Measurements from ENCODE around the gene ZMYND10. TPM values are rescaled to one million over a fixed set of nuclear protein-coding genes. Genes with fewer than 3 reads are reported as not detected.
"Not testable (repeated sequence)": the region's sequence is repeated elsewhere in the genome, so short reads cannot be mapped to it uniquely, and the experiment has no call there.

The ZMYND10 gene
- total RNA-seq, 2 experiments from 2014 or later: 5.0 to 5.1 TPM

DNA sequence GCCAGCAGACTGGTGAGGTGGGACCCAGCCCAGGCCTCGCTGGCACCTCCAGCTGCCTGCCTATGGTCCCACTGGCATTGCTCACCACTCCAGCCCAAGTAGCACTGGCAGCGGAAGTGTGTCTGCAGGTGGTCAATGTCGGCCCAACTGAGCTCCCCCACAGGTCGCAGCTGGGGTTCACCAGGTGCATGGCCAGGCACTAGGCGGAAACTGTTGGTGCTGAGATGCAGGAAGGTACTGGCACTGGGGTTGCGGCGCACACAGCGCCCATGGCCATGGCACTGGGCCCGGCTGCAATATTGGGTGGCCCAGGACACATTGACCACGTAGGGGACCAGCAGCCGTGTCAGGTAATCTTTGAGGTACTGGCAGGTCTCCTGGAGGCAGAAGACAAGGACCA lies 27.4 kb downstream of the ZMYND10 start:
- ChIA-PET CTCF (interaction anchor here (1.9 to 7.4 kb wide), 3 partner anchors 10 to 91 kb away, joined by 5 to 113 read pairs (median 5); partner anchors contain the start of genes HYAL1, HYAL3, NAA80 and TUSC2), POLR2A (interaction anchor here (1.3 to 3.3 kb wide), 4 partner anchors 10 to 19 kb away, joined by 4 to 13 read pairs (median 10); partner anchors contain the start of gene TUSC2)
- Mint-ChIP-seq H3K4me3 (no peak overlapping the region), H3K36me3 (ENCODE audit: low read depth) (peaks cover 8% of the 10 kb centered on the region), H3K4me1 (ENCODE audit: low read depth) (peaks cover 40% of the 10 kb centered on the region), H3K9me3 (ENCODE audit: insufficient read depth) (no peaks in the 10 kb centered on the region), H3K27ac (no peak overlapping the region), H3K27me3 (ENCODE audit: low read depth) (no peaks in the 10 kb centered on the region)
- ATAC-seq: no peak
- DNase-seq: no peak

DNA sequence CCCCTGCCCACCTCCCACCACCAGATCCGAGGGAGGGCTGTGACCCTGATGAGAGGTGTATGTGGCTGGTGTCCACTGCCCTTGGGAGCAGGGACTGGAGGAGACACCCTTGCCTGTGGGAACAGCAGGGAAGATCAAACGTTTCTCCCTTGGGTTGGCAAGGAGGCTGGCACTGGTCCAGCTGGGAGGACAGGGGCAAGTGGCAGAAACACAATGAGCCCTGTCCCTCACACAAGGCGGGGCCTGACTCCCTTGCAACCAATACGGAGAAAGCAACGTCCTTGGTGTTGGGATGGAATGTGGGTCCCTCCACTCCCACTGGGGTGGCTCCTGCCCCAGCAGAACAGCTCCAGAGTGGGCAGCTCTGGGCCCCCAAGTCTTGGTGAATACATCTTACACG lies 28.2 kb downstream of the ZMYND10 start:
- ChIA-PET POLR2A (interaction anchor here (1.0 to 3.3 kb wide), 3 partner anchors 11 to 20 kb away, joined by 4 to 13 read pairs (median 12); partner anchors contain the start of genes HYAL3, NAA80 and TUSC2), CTCF (interaction anchor here (1.4 kb wide), 1 partner anchor 28 kb away, joined by 3 read pairs; no protein-coding TSS in a partner anchor)
- ATAC-seq: no peak
- Mint-ChIP-seq H3K27ac (peak overlapping the region; percentile 88), H3K9me3 (ENCODE audit: insufficient read depth) (no peaks in the 10 kb centered on the region), H3K4me3 (peak overlapping the region; percentile 59), H3K36me3 (ENCODE audit: low read depth) (peaks cover 8% of the 10 kb centered on the region), H3K4me1 (ENCODE audit: low read depth) (peaks cover 35% of the 10 kb centered on the region), H3K27me3 (ENCODE audit: low read depth) (no peaks in the 10 kb centered on the region)
- no peak for DNase-seq

DNA sequence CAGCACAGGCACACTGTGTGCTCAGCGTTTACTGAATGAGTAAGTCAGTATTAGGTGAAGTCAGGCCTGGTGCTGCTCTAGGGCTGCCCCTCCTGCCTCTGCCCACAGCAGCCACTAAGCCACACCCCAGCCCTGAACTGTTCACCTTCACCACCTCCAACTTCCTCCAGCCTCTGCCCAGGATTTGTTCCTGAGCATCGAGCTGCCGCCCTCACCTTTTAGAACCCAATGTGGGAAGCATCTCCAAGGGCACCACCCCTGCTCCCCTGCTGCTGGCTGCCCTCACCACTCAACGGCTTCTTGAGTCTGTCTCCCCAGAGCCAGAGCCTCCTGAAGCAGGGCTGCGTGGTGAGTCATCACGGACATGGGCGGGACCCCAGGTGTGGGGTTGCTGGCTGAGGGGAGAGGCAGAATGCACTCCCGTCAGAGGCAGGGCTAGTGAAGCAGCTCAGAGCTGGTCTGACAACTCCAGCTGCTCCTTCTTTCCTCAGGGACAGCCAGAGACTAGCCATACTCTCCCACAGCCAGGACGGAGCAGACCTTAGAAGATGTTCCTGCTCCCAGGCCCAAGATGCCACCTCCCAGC lies 28.8 kb downstream of the ZMYND10 start:
- Mint-ChIP-seq H3K27ac (peak overlapping the region; percentile 88), H3K9me3 (ENCODE audit: insufficient read depth) (no peaks in the 10 kb centered on the region), H3K36me3 (ENCODE audit: low read depth) (peaks cover 8% of the 10 kb centered on the region), H3K4me3 (peak overlapping the region; percentile 59), H3K4me1 (ENCODE audit: low read depth) (peaks cover 33% of the 10 kb centered on the region), H3K27me3 (ENCODE audit: low read depth) (no peaks in the 10 kb centered on the region)
- peak; percentile 80 for DNase-seq
- ChIA-PET POLR2A (interaction anchor here (1.0 to 3.3 kb wide), 3 partner anchors 11 to 21 kb away, joined by 4 to 13 read pairs (median 12); partner anchors contain the start of genes HYAL3, NAA80 and TUSC2), CTCF (interaction anchor here (1.4 kb wide), 1 partner anchor 28 kb away, joined by 3 read pairs; no protein-coding TSS in a partner anchor)
- ATAC-seq: peak; percentile 63

DNA sequence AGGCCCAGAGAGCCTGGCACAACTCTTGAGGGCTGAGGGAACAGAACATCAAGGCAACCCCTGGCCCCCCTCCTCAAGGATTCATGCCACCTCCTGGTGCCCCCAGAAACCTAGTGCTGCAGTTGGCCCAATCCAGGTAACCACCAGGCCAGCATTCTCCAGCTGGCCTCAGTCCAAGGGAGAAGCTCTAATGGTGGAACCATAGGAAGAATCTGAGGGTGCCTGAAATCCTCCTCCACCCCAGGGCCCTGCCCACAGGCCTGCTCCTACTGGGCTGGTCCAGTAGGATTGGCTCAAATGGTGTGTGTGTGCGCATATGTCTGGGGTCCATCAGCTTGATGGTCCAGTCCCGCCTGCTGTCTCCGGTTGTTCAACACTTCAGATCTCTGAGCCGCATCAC lies 30.7 kb downstream of the ZMYND10 start:
- peaks cover 9% of the 10 kb centered on the region for H3K36me3 Mint-ChIP-seq (ENCODE audit: low read depth)
- ChIA-PET POLR2A (interaction anchor here (0.9 to 1.8 kb wide), 2 partner anchors 17 to 23 kb away, joined by 3 to 4 read pairs; no protein-coding TSS in a partner anchor), CTCF (interaction anchor here (1.1 to 2.0 kb wide), 4 partner anchors 9 to 120 kb away, joined by 3 to 9 read pairs (median 6); partner anchors contain the start of genes HYAL3 and NAA80)
- DNase-seq (no peak), ATAC-seq (no peak)
- no peak overlapping the region for H3K27ac Mint-ChIP-seq
- peaks cover 24% of the 10 kb centered on the region for H3K4me1 Mint-ChIP-seq (ENCODE audit: low read depth)
- no peak overlapping the region for H3K4me3 Mint-ChIP-seq
- no peaks in the 10 kb centered on the region for H3K27me3 Mint-ChIP-seq (ENCODE audit: low read depth)
- no peaks in the 10 kb centered on the region for H3K9me3 Mint-ChIP-seq (ENCODE audit: insufficient read depth)

DNA sequence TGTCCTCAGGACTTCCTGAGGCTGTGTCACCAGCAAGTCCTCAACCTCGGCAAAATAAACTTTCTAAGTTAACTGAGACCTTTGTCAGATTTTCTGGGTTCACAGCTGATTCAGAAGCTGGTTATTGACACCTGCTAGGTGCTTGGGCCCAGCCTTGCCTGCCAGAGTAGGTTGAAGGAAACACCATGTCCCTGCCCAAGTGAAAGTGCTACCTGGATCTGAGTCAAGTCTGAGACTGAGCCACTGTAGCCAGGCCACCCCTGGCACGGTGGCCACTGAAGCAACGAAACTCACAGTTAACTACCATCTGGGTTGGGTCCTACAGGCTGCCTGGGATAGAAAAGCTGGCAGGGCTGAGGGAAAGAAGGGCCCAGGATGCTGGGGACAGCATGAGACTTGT lies 31.2 kb downstream of the ZMYND10 start:
- DNase-seq (no peak), ATAC-seq (no peak)
- Mint-ChIP-seq H3K4me1 (ENCODE audit: low read depth) (peaks cover 24% of the 10 kb centered on the region), H3K9me3 (ENCODE audit: insufficient read depth) (no peaks in the 10 kb centered on the region), H3K27ac (no peak overlapping the region), H3K27me3 (ENCODE audit: low read depth) (no peaks in the 10 kb centered on the region), H3K4me3 (no peak overlapping the region), H3K36me3 (ENCODE audit: low read depth) (peaks cover 7% of the 10 kb centered on the region)
- POLR2A ChIA-PET: interaction anchor here (1.8 kb wide), 1 partner anchor 16 kb away, joined by 4 read pairs; no protein-coding TSS in a partner anchor
- CTCF ChIA-PET: interaction anchor here (2.0 kb wide), 1 partner anchor 10 kb away, joined by 7 read pairs; no protein-coding TSS in a partner anchor

DNA sequence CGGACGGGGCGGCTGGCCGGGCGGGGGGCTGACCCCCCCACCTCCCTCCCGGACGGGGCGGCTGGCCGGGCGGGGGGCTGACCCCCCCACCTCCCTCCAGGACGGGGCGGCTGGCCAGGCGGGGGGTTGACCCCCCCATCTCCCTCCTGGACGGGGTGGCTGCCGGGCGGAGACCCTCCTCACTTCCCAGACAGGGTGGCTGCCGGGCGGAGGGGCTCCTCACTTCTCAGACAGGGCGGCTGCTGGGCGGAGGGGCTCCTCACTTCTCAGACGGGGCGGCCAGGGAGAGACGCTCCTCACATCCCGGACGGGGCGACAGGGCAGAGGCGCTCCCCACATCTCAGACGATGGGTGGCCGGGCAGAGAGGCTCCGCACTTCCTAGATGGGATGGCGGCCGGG lies 33.5 kb downstream of the ZMYND10 start:
- ATAC-seq; POLR2A ChIA-PET; CTCF ChIA-PET; H3K9me3 Mint-ChIP-seq (ENCODE audit: insufficient read depth); DNase-seq; H3K36me3 Mint-ChIP-seq (ENCODE audit: low read depth); H3K4me3 Mint-ChIP-seq; H3K27me3 Mint-ChIP-seq (ENCODE audit: low read depth); H3K27ac Mint-ChIP-seq: not testable (repeated sequence)
- peaks cover 16% of the 10 kb centered on the region for H3K4me1 Mint-ChIP-seq (ENCODE audit: low read depth)

DNA sequence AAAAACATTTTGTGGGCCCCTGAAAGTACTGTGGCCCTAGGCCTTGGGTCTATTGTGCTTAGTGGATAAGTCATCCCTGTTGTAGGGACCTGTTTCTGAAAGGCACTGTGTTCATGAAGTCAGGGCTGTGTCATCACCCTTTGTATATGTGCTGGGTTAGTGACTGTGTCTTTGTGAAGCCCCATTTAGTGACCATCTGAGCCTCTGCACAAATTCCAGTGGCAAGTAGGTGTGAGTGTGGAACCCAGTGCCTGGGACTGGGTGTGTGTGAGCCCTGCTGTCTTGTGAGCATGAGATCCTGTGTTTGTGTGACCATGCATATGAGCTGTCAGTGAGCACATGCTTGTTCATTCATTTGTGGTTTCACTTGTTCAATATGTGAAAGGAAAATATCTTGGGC lies 40.9 kb downstream of the ZMYND10 start:
- Mint-ChIP-seq H3K36me3 (ENCODE audit: low read depth) (peaks cover 2% of the 10 kb centered on the region), H3K27me3 (ENCODE audit: low read depth) (no peaks in the 10 kb centered on the region), H3K4me3 (no peak overlapping the region), H3K27ac (no peak overlapping the region), H3K4me1 (ENCODE audit: low read depth) (peaks cover 13% of the 10 kb centered on the region), H3K9me3 (ENCODE audit: insufficient read depth) (no peaks in the 10 kb centered on the region)
- CTCF ChIA-PET: interaction anchor here (2.0 to 10.1 kb wide), 2 partner anchors 17 to 58 kb away, joined by 5 to 113 read pairs; partner anchors contain the start of gene HYAL2
- POLR2A ChIA-PET: no interaction called here
- no peak for DNase-seq
- ATAC-seq: no peak

DNA sequence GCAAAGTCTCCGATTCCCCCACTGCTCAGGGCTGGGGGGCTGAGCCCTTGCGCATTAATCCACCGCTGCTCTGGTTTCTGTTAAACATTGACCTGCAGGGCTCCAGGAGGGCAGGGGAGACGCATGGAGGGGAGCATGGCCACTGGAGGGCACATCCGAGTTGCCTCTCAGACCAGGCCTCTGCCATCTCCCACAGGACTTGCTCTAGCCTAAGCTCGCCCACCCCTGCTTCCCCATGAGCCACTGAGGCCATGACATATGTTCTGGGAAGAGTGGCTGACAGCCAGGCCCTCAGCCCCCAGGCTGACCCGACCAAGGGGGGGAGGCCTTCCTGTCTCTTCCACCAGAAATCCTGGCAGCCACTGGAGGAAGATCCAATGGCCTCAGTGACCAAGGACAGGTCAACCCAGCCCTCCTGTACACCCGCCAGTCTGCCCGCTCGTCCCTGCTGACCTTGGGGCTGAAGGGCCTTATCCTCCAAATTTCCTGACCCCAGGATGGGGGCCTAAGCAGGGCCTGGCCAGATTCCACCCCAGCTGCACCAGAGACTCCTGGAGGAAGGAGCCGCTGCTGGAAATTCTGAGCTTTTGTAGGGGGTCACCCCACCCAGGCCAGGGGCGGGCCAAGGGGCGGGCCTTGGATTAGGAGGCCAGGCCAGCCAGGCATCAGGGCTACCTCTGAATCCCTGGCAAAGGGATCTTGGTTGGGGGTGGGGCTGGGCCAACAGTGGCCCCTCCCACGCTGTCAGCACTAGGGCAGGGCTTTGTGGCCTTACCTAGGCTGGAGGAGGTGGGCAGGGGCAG lies 42.3 kb downstream of the ZMYND10 start, which contains the start of gene HYAL1:
TSS of gene HYAL1 (minus strand) at position 562 of the 803 bp plus-strand sequence. CDS start 618 bp downstream, outside the sequence.
- H3K27me3 Mint-ChIP-seq (ENCODE audit: low read depth): no peaks in the 10 kb centered on the region
- H3K36me3 Mint-ChIP-seq (ENCODE audit: low read depth): no peaks in the 10 kb centered on the region
- POLR2A ChIA-PET: interaction anchor here (1.3 kb wide), 1 partner anchor 33 kb away, joined by 3 read pairs; no protein-coding TSS in a partner anchor
- no peaks in the 10 kb centered on the region for H3K9me3 Mint-ChIP-seq (ENCODE audit: insufficient read depth)
- no peak for ATAC-seq
- no peak within 1 kb of the TSS for H3K4me3 Mint-ChIP-seq
- CTCF ChIA-PET: interaction anchor here (10.1 kb wide), 1 partner anchor 18 kb away, joined by 113 read pairs; the partner anchor contains the start of gene HYAL2
- peaks cover 15% of the 10 kb centered on the region for H3K4me1 Mint-ChIP-seq (ENCODE audit: low read depth)
- DNase-seq: peak; percentile 21
- no peak within 1 kb of the TSS for H3K27ac Mint-ChIP-seq

DNA sequence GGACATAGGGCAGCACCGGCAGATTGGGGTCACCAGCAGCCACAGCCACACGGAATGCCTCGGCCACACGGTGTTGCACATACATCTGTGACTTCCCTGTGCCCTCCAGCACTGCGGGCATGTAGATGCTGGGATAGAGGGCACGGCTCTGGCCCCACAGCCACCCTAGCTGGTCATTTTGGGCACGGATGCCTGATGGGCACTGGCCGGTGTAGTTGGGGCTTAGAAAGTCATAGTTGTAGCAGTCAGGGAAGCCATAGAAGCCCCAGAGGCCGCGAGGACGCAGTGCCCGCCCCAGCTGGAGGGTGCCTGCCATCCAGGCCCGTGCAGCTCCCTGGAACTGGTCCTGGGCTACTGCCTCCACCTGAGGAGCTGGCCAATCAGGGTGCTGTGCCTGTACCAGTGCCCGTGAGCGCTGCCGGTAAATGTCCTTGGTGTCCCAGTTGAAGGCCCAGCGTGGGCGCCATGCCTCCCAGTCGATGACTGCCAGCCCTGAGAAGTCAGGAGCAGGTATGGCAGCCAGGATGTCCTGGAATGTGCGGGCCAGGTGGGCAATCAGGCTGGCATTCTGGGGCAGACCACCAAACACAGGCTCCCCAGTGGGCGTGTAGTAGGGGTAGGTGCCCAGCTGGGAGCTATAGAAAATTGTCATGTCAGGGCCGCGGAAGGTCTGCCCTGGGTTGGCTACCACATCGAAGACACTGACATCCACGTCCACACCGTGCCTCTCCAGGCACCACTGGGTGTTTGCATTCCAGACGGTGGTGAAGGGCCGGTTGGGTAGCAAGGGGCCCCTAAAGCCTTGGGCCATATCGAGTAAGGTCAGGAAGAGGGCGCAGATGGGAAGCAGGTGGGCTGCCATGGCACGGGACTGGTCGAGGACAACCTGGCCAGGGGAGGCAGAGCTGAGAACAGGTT lies 43.2 kb downstream of the ZMYND10 start:
- no peaks in the 10 kb centered on the region for H3K27me3 Mint-ChIP-seq (ENCODE audit: low read depth)
- no peak overlapping the region for H3K4me3 Mint-ChIP-seq
- no peak overlapping the region for H3K27ac Mint-ChIP-seq
- CTCF ChIA-PET: interaction anchor here (10.1 kb wide), 1 partner anchor 19 kb away, joined by 113 read pairs; the partner anchor contains the start of gene HYAL2
- POLR2A ChIA-PET: interaction anchor here (1.3 kb wide), 1 partner anchor 34 kb away, joined by 3 read pairs; no protein-coding TSS in a partner anchor
- H3K9me3 Mint-ChIP-seq (ENCODE audit: insufficient read depth): no peaks in the 10 kb centered on the region
- no peaks in the 10 kb centered on the region for H3K36me3 Mint-ChIP-seq (ENCODE audit: low read depth)
- H3K4me1 Mint-ChIP-seq (ENCODE audit: low read depth): peaks cover 23% of the 10 kb centered on the region
- no peak for DNase-seq
- ATAC-seq: no peak

DNA sequence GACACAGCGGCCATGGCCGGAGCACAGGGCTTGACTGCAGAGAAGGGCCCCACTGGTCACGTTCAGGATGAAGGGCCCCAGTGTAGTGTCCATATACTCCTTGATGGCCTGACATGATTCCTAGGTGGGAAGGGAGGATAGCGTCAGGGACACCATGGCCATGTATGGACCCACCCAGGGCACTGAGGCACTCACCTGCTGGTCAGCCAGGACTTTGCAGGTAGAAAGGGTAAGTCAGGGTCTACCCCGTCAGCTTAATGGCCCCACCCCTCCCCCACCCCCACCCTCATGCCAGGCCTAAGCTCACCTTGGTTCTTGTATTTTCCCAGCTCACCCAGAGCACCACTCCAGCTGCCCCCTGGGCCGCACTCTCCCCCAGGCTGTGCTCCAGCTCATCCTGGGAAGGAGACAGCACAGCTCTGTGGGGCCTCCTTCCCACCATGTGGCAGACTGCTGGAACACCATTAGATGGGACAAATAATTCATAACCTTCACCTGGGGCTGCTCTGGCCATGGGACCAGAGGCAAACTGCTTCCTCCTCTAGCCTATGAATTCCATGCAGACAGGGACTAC lies 44.8 kb downstream of the ZMYND10 start:
- no peaks in the 10 kb centered on the region for H3K27me3 Mint-ChIP-seq (ENCODE audit: low read depth)
- ChIA-PET POLR2A (no interaction called here), CTCF (interaction anchor here (10.1 kb wide), 1 partner anchor 21 kb away, joined by 113 read pairs; the partner anchor contains the start of gene HYAL2)
- no peaks in the 10 kb centered on the region for H3K9me3 Mint-ChIP-seq (ENCODE audit: insufficient read depth)
- no peak for ATAC-seq
- peaks cover 32% of the 10 kb centered on the region for H3K4me1 Mint-ChIP-seq (ENCODE audit: low read depth)
- peak overlapping the region; percentile 97 for H3K4me3 Mint-ChIP-seq
- no peak for DNase-seq
- peaks cover 2% of the 10 kb centered on the region for H3K36me3 Mint-ChIP-seq (ENCODE audit: low read depth)
- peak overlapping the region; percentile 99 for H3K27ac Mint-ChIP-seq

Measured in activated CD8-positive, alpha-beta T cell treated with anti-CD3 and anti-CD28 coated beads, Interleukin-2, amount 10 ng/mL, durations not matched to agents 7 days and 5 days (primary cell).